ENCODE results near the gene HOXD9. TPM values are rescaled to one million over a fixed set of nuclear protein-coding genes. Genes with fewer than 3 reads are reported as not detected.

HOXD9 gene
- total RNA-seq, 1 experiment from 2014 or later = not detected

- no peak overlapping the region for H3K4ac ChIP-seq (ENCODE audit: low read depth, low read length)
- H3K27ac ChIP-seq (ENCODE audit: insufficient read length, low read depth, low read length) = no peak overlapping the region
- H3K79me2 ChIP-seq (ENCODE audit: insufficient read depth, low read length) = no peaks in the 10 kb centered on the region
- no peak overlapping the region for H3K4me2 ChIP-seq (ENCODE audit: insufficient read depth, insufficient read length, low read length)
- H3K23me2 ChIP-seq (ENCODE audit: insufficient read length, low read depth, low read length, poor library complexity, severe bottlenecking) = peaks cover 2% of the 10 kb centered on the region
- H3K18ac ChIP-seq (ENCODE audit: insufficient read length, low read depth, low read length) = no peak overlapping the region
- Mint-ChIP-seq H3K36me3 (ENCODE audit: insufficient read depth in 1 of 3, low read depth in 3 of 3) (peaks cover 0 to 3% (median 0%) of the 10 kb centered on the region in 3 experiments; a peak in 2 of 7 replicates), H3K27ac (no peak overlapping the region), H3K9me3 (peaks cover 10 to 24% of the 10 kb centered on the region in 2 experiments), H3K27me3 (ENCODE audit: low read depth) (peaks cover 100% of the 10 kb centered on the region), H3K4me3 (no peak overlapping the region), H3K4me1 (peaks cover 0 to 9% of the 10 kb centered on the region in 2 experiments; a peak in 2 of 4 replicates)
- H3K9ac ChIP-seq (ENCODE audit: extremely low read depth, insufficient read length, low read length) = no peak overlapping the region
- H2AK5ac ChIP-seq (ENCODE audit: insufficient read length, low read length) = no peak overlapping the region
- TF ChIP-seq CTCF (conservative IDR thresholded peaks at IDR 0.05) = no peak
- no peak overlapping the region for H2BK120ac ChIP-seq (ENCODE audit: low read depth, low read length, poor library complexity, severe bottlenecking)
- H2BK5ac ChIP-seq (ENCODE audit: insufficient read length, low read length) = no peak overlapping the region
- H3K56ac ChIP-seq (ENCODE audit: insufficient read length, low read depth, low read length) = no peak overlapping the region
- H4K91ac ChIP-seq (ENCODE audit: insufficient read length, low read depth, low read length) = no peak overlapping the region
- no peak overlapping the region for H3T11ph ChIP-seq (ENCODE audit: low read length)
- peak; percentile 28 for DNase-seq
- H3K9me3 ChIP-seq (ENCODE audit: control insufficient read depth, low read depth, low read length) = no peaks in the 10 kb centered on the region
- no peak overlapping the region for H2BK12ac ChIP-seq (ENCODE audit: insufficient read length, low read depth, low read length)
- no peak overlapping the region for H2AFZ ChIP-seq (ENCODE audit: low read length)
- WGBS (ENCODE audit: extremely low coverage, insufficient read length, low lambda C conversion rate) = no CpG with 5 or more reads among the region's 40 CpGs
- H4K5ac ChIP-seq (ENCODE audit: insufficient read length, low read depth, low read length) = no peak overlapping the region
- peaks cover 98% of the 10 kb centered on the region for H3K27me3 ChIP-seq (ENCODE audit: insufficient read depth, low read length)
- H3K14ac ChIP-seq (ENCODE audit: insufficient read depth, low read length) = no peak overlapping the region
- no peak overlapping the region for H3K23ac ChIP-seq (ENCODE audit: insufficient read length, low read depth, low read length)
- H4K8ac ChIP-seq (replicated peaks; ENCODE audit: insufficient read length, low read depth, low read length) = no peak overlapping the region
- H3K79me1 ChIP-seq (ENCODE audit: insufficient read depth, low read depth, low read length, poor library complexity, severe bottlenecking) = no peaks in the 10 kb centered on the region
- H2BK15ac ChIP-seq (ENCODE audit: low read depth, low read length) = no peak overlapping the region
- H2BK20ac ChIP-seq (ENCODE audit: low read depth, low read length, poor library complexity, severe bottlenecking) = no peak overlapping the region
- peaks cover 4% of the 10 kb centered on the region for H4K20me1 ChIP-seq (ENCODE audit: control insufficient read depth, insufficient read depth, insufficient read length)
- H3K4me1 ChIP-seq (ENCODE audit: insufficient read depth, low read length) = no peaks in the 10 kb centered on the region
Observed at GRCh38 chr2:176117162-176117822, 5.2 kb upstream of the HOXD9 start.

Measured in H9 (cell line).